Endothelial cell of umbilical vein (primary cell): ENCODE data around the gene ITGAE.

Experiments used
- GATA2 ChIP-seq: IDR thresholded peaks from 2 replicates; pipeline ENCODE4 v1.7.0; 2011; ENCODE audit warnings: low read depth, mild to moderate bottlenecking, moderate library complexity, mixed read lengths, low read length; ENCODE audit not compliant: insufficient read length, insufficient read depth
- POLR2AphosphoS5 ChIP-seq: IDR thresholded peaks from 2 replicates; pipeline ENCODE4 v1.6.1; 2012; ENCODE audit warnings: low read depth, mild to moderate bottlenecking, control low read depth, low read length, moderate library complexity; ENCODE audit not compliant: insufficient read depth
- TF ChIP-seq, protein P1 (sequence below), 2 donors: IDR thresholded peaks; 1 replicate in 1 of 2; 2 replicates in 1 of 2; pipeline ENCODE4 v1.5.1; 2011; ENCODE audit warnings: low read length in 2 of 2, mild to moderate bottlenecking in 2 of 2, moderate library complexity in 2 of 2, control low read depth in 1 of 2, inconsistent platforms in 1 of 2, low read depth in 1 of 2; ENCODE audit not compliant: insufficient read depth in 1 of 2; ENCODE audit errors: extremely low read depth in 1 of 2

GRCh38 chr17:3681057-3681456, 119.9 kb downstream of the ITGAE start:
- TF ChIP-seq, protein P1, sequence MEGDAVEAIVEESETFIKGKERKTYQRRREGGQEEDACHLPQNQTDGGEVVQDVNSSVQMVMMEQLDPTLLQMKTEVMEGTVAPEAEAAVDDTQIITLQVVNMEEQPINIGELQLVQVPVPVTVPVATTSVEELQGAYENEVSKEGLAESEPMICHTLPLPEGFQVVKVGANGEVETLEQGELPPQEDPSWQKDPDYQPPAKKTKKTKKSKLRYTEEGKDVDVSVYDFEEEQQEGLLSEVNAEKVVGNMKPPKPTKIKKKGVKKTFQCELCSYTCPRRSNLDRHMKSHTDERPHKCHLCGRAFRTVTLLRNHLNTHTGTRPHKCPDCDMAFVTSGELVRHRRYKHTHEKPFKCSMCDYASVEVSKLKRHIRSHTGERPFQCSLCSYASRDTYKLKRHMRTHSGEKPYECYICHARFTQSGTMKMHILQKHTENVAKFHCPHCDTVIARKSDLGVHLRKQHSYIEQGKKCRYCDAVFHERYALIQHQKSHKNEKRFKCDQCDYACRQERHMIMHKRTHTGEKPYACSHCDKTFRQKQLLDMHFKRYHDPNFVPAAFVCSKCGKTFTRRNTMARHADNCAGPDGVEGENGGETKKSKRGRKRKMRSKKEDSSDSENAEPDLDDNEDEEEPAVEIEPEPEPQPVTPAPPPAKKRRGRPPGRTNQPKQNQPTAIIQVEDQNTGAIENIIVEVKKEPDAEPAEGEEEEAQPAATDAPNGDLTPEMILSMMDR (IDR thresholded peaks at IDR 0.05; ENCODE audit: extremely low read depth in 1 of 2, insufficient read depth in 1 of 2, low read depth in 1 of 2, low read length in 2 of 2) = no peak
- TF ChIP-seq GATA2 (no peak), POLR2AphosphoS5 (no peak)
